ENCODE measurements around the gene SUGCT. TPM values are rescaled to one million over a fixed set of nuclear protein-coding genes. Genes with fewer than 3 reads are reported as not detected.
A peak's percentile ranks its signal among the peaks of the same experiment; 100 is the strongest.

Gene SUGCT
- polyA plus RNA-seq, 1 of the 3 experiments (the other 2 are of a cell fraction) = 53.7 TPM

- TF ChIP-seq GABPA (IDR thresholded peaks at IDR 0.05; ENCODE audit: low read depth) = peak; percentile 94
- TF ChIP-seq RCOR1 (IDR thresholded peaks at IDR 0.05; ENCODE audit: low read length) = peak; percentile 73; the same call in 1 of the 2 replicates
- peak; percentile 20 to 21; a peak in 2 of 4 replicates for TF ChIP-seq EP300 (IDR thresholded peaks at IDR 0.05; ENCODE audit: borderline replicate concordance in 1 of 2, low read depth in 1 of 2, low read length in 1 of 2)
- peak; percentile 55; the same call in 1 of the 2 replicates for TF ChIP-seq YY1 (IDR thresholded peaks at IDR 0.05; ENCODE audit: low read depth)
- peak; percentile 45 for TF ChIP-seq USF1 (IDR thresholded peaks at IDR 0.05; ENCODE audit: borderline replicate concordance, low read depth)
- TF ChIP-seq USF2 (IDR thresholded peaks at IDR 0.05; ENCODE audit: borderline replicate concordance, low read depth, low read length) = no peak; the same call in 1 of the 2 replicates
- TF ChIP-seq ZBTB33 (IDR thresholded peaks at IDR 0.05; ENCODE audit: borderline replicate concordance, low read depth) = 0 out of 2 replicates have a peak, but pooled peaks have one; percentile 12
- peak; percentile 95 for TF ChIP-seq MAX (IDR thresholded peaks at IDR 0.05; ENCODE audit: low read depth)
Measured at GRCh38 chr7:40134428-40135316, at the start of gene SUGCT, which contains the start of gene MPLKIP (continued).

GRCh38 chr7:40092182-40092581, 42.6 kb upstream of the SUGCT start:
- H3K36me3 ChIP-seq (replicated peaks in 1 of 2; ENCODE audit: control insufficient read depth in 1 of 2, insufficient read depth in 2 of 2, low read length in 1 of 2) = peaks cover 62 to 70% of the 10 kb centered on the region in 2 experiments
- no peaks in the 10 kb centered on the region for H3K9me3 ChIP-seq
- ChIA-PET CTCF (interaction anchor here (0.7 to 0.8 kb wide), 2 partner anchors 40 to 392 kb away, joined by 3 read pairs; no protein-coding TSS in a partner anchor), POLR2A (no interaction called here)
- no peaks in the 10 kb centered on the region for H3K27me3 ChIP-seq (ENCODE audit: insufficient read depth)
- peaks cover 0 to 12% of the 10 kb centered on the region in 2 experiments; a peak in 2 of 4 replicates for H3K4me1 ChIP-seq (ENCODE audit: control insufficient read depth in 1 of 2, insufficient read depth in 2 of 2, low read depth in 1 of 2, low read length in 1 of 2)
- no peaks in the 10 kb centered on the region for H3K9me2 ChIP-seq
- H4K20me1 ChIP-seq (ENCODE audit: insufficient read depth) = no peaks in the 10 kb centered on the region
- H2AFZ ChIP-seq (ENCODE audit: low read depth) = no peak overlapping the region
- H3K4me2 ChIP-seq = no peak overlapping the region
- WGBS (ENCODE audit: low lambda C conversion rate) = 94% methylated on average over 2 of the region's 2 CpGs
- TF ChIP-seq NRF1 (IDR thresholded peaks at IDR 0.05; ENCODE audit: low read depth, low read length) (no peak), GATA2 (CRISPR knock-in tag; IDR thresholded peaks at IDR 0.05) (no peak), EZH2phosphoT487 (IDR thresholded peaks at IDR 0.05; ENCODE audit: borderline replicate concordance, low read depth) (no peak), ZBTB33 (IDR thresholded peaks at IDR 0.05; ENCODE audit: borderline replicate concordance, low read depth) (no peak), FOXM1 (IDR thresholded peaks at IDR 0.05; ENCODE audit: low read depth) (no peak), RXRA (IDR thresholded peaks at IDR 0.05; ENCODE audit: borderline replicate concordance, low read depth) (no peak), TEAD4 (IDR thresholded peaks at IDR 0.05; ENCODE audit: borderline replicate concordance, insufficient read depth) (no peak), FOXJ3 (CRISPR knock-in tag; IDR thresholded peaks at IDR 0.05) (no peak), RCOR1 (IDR thresholded peaks at IDR 0.05; ENCODE audit: low read length) (no peak)
- H3K79me2 ChIP-seq (ENCODE audit: insufficient read depth) = peaks cover 14% of the 10 kb centered on the region; the same call in 1 of the 2 replicates
- DNase-seq = no peak
- H3F3A ChIP-seq (replicated peaks; ENCODE audit: insufficient read depth) = peaks cover 33% of the 10 kb centered on the region
- no peak overlapping the region for H3K9ac ChIP-seq
- H3K4me3 ChIP-seq (ENCODE audit: low read depth in 2 of 2, low read length in 1 of 2) = no peak overlapping the region
- H3K27ac ChIP-seq (ENCODE audit: low read depth in 2 of 2, low read length in 1 of 2) = peak overlapping the region in 1 of 2 experiments; percentile 18; a peak in 1 of 4 replicates

All from SK-N-SH (cell line).